ENCODE measurements around the gene ADPGK. TPM values are rescaled to one million over a fixed set of nuclear protein-coding genes. Genes with fewer than 3 reads are reported as not detected.

Gene ADPGK
- total RNA-seq, 1 donor, result 57.9 TPM

DNA sequence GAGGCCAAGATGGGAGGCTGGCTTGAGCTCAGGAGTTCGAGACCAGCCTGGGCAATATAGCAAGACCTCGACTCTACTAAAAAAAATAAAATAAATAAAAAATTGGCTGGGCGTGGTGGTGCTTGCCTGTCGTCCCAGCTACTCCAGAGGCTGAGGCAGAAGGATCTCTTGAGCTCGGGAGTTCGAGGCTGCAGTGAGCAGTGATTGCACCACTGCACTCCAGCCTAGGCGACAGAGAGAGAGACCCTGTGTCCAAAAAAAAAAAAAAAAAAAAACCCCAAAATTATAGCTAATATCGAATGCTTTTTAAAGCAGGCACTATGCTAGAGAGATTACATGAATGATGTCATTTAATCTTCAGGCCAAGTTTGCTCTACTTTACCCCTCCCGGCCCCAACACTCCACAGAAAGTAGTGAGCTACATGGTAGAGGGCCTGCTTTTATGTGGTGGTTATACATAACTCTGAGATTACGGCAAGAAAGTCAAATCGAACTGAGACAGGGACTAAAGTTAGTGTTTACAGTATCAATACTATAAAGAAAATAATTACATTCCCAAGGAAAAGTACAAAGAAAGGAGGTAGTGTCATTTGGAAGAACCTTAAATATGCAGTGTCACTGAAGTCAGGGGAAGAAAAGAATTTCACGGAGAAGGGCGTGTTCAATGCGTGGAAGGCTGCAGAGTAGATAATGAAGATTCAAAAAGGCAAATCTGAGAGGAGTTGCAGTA lies 1.1 kb downstream of the ADPGK start:
- DNase-seq (ENCODE audit: insufficient read length, low spot score, missing footprints), result peak; percentile 71
- H3K79me2 ChIP-seq (ENCODE audit: insufficient read depth, low read length), result peaks cover 60% of the 10 kb centered on the region
- peak overlapping the region; percentile 98 for H2AFZ ChIP-seq (ENCODE audit: low read length)

DNA sequence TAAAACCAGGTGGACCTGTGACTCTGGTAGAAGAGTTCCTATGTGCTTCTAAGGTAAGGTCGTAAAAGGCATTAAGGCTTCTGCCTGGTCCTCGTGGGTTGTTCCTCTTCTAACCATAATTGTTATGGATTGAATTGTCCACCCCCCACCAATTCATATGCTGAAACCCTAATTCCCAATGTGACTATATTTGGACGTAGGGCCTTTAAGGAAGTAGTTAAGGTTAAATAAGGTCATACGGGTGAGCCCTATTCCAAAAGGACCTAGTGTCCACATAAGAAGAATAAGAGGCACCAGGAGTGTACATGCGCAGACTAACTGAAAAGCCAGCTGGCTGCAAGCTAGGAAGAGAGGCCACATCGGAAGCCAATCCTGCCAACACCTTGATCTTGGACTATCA lies 1.9 kb downstream of the ADPGK start:
- no peak for DNase-seq (ENCODE audit: insufficient read length, low spot score, missing footprints)
- Histone ChIP-seq H3K27ac (ENCODE audit: low read depth, low read length) (no peak overlapping the region), H3K4me1 (ENCODE audit: insufficient read depth, low read length) (peaks cover 36% of the 10 kb centered on the region), H3K4me2 (ENCODE audit: insufficient read depth, low read length) (peak overlapping the region; percentile 100), H3K9me3 (ENCODE audit: low read depth, low read length) (no peaks in the 10 kb centered on the region), H3K27me3 (ENCODE audit: insufficient read depth, low read length) (no peaks in the 10 kb centered on the region), H4K20me1 (ENCODE audit: insufficient read depth, low read length) (peaks cover 5% of the 10 kb centered on the region), H2AFZ (ENCODE audit: low read length) (no peak overlapping the region), H3K79me2 (ENCODE audit: insufficient read depth, low read length) (peaks cover 68% of the 10 kb centered on the region), H3K36me3 (ENCODE audit: insufficient read depth, low read length) (peaks cover 17% of the 10 kb centered on the region), H3K4me3 (ENCODE audit: insufficient read depth, low read length) (no peak overlapping the region)
- TF ChIP-seq, protein P1, sequence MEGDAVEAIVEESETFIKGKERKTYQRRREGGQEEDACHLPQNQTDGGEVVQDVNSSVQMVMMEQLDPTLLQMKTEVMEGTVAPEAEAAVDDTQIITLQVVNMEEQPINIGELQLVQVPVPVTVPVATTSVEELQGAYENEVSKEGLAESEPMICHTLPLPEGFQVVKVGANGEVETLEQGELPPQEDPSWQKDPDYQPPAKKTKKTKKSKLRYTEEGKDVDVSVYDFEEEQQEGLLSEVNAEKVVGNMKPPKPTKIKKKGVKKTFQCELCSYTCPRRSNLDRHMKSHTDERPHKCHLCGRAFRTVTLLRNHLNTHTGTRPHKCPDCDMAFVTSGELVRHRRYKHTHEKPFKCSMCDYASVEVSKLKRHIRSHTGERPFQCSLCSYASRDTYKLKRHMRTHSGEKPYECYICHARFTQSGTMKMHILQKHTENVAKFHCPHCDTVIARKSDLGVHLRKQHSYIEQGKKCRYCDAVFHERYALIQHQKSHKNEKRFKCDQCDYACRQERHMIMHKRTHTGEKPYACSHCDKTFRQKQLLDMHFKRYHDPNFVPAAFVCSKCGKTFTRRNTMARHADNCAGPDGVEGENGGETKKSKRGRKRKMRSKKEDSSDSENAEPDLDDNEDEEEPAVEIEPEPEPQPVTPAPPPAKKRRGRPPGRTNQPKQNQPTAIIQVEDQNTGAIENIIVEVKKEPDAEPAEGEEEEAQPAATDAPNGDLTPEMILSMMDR (IDR thresholded peaks at IDR 0.05; ENCODE audit: extremely low read depth, low read depth, low read length), result no peak

More for the DNA sequence above, 1.1 kb downstream of the ADPGK start:
- Histone ChIP-seq H3K36me3 (ENCODE audit: insufficient read depth, low read length) (peaks cover 13% of the 10 kb centered on the region), H4K20me1 (ENCODE audit: insufficient read depth, low read length) (peaks cover 5% of the 10 kb centered on the region), H3K9me3 (ENCODE audit: low read depth, low read length) (no peaks in the 10 kb centered on the region), H3K27me3 (ENCODE audit: insufficient read depth, low read length) (no peaks in the 10 kb centered on the region), H3K4me2 (ENCODE audit: insufficient read depth, low read length) (peak overlapping the region; percentile 100), H3K4me1 (ENCODE audit: insufficient read depth, low read length) (peaks cover 36% of the 10 kb centered on the region), H3K27ac (ENCODE audit: low read depth, low read length) (peak overlapping the region; percentile 94), H3K4me3 (ENCODE audit: insufficient read depth, low read length) (peak overlapping the region; percentile 96)
- TF ChIP-seq, protein P1 (IDR thresholded peaks at IDR 0.05; ENCODE audit: extremely low read depth, low read depth, low read length), result no peak

DNA sequence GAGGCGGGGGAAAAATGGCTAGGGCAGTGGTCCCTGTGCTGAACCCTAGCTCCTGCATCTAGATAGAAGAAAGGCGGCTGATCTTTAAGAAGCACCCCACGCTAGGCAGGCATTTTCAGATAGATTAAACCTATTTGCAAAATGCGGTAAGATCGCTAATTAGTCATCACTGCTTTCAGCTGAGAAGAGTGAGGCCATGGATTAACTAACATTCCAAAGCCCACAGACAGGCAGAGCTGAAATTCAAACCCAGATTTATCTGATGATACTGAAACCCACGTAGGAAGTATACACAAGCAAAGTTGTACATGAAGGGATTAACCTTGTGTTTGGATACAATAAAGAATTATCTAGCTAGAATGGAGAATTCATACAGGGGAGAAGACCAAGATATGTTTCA lies 4.8 kb downstream of the ADPGK start:
- peaks cover 95% of the 10 kb centered on the region for H3K79me2 ChIP-seq (ENCODE audit: insufficient read depth, low read length)
- H3K27me3 ChIP-seq (ENCODE audit: insufficient read depth, low read length), result no peaks in the 10 kb centered on the region
- no peak overlapping the region for H2AFZ ChIP-seq (ENCODE audit: low read length)
- no peak overlapping the region for H3K27ac ChIP-seq (ENCODE audit: low read depth, low read length)
- no peaks in the 10 kb centered on the region for H3K9me3 ChIP-seq (ENCODE audit: low read depth, low read length)
- peaks cover 16% of the 10 kb centered on the region for H3K4me1 ChIP-seq (ENCODE audit: insufficient read depth, low read length)
- H3K36me3 ChIP-seq (ENCODE audit: insufficient read depth, low read length), result peaks cover 25% of the 10 kb centered on the region
- no peak overlapping the region for H3K4me2 ChIP-seq (ENCODE audit: insufficient read depth, low read length)
- TF ChIP-seq, protein P1 (IDR thresholded peaks at IDR 0.05; ENCODE audit: extremely low read depth, low read depth, low read length), result no peak
- peaks cover 10% of the 10 kb centered on the region for H4K20me1 ChIP-seq (ENCODE audit: insufficient read depth, low read length)
- DNase-seq (ENCODE audit: insufficient read length, low spot score, missing footprints), result no peak
- H3K4me3 ChIP-seq (ENCODE audit: insufficient read depth, low read length), result no peak overlapping the region

DNA sequence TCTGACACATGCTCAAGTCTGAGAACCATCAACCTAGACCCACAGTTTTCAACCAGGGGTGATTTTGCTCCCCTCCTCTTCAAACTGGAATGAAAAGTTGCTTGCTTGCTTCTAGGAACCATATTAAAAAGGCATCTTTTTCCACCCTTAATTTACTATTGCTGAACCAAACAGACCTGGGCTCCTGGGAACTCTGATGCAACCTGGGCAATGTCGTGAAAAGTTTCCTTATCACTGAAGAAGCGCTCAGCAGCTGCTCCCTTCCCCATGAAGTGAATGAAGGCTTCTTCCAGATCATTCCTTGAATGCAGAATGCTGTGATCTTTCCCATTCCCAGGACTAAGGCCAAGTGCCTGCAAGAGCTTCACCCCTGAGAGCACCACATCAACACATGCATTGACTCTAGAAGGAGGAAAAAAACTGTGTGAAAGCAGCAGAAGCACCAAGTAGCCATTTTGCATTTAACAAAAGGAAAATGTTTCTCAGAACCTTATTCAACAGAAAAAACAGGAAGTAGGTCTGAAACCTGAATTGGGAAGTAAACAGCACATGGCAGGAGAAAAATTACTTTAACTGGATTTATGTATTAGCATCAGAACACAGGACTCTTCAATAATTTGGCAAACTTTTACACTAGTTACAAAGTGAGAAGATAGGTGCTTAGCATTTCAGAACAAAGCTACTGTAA lies 8.7 kb downstream of the ADPGK start:
- H4K20me1 ChIP-seq (ENCODE audit: insufficient read depth, low read length), result peaks cover 7% of the 10 kb centered on the region
- H3K4me2 ChIP-seq (ENCODE audit: insufficient read depth, low read length), result no peak overlapping the region
- no peaks in the 10 kb centered on the region for H3K9me3 ChIP-seq (ENCODE audit: low read depth, low read length)
- H3K27ac ChIP-seq (ENCODE audit: low read depth, low read length), result no peak overlapping the region
- H3K79me2 ChIP-seq (ENCODE audit: insufficient read depth, low read length), result peaks cover 77% of the 10 kb centered on the region
- TF ChIP-seq, protein P1 (IDR thresholded peaks at IDR 0.05; ENCODE audit: extremely low read depth, low read depth, low read length), result no peak
- no peak overlapping the region for H3K4me3 ChIP-seq (ENCODE audit: insufficient read depth, low read length)
- no peaks in the 10 kb centered on the region for H3K27me3 ChIP-seq (ENCODE audit: insufficient read depth, low read length)
- no peak for DNase-seq (ENCODE audit: insufficient read length, low spot score, missing footprints)
- H3K36me3 ChIP-seq (ENCODE audit: insufficient read depth, low read length), result peaks cover 24% of the 10 kb centered on the region
- no peak overlapping the region for H2AFZ ChIP-seq (ENCODE audit: low read length)
- peaks cover 6% of the 10 kb centered on the region for H3K4me1 ChIP-seq (ENCODE audit: insufficient read depth, low read length)
